Measurements from ENCODE around the gene TMEM117.

- TF ChIP-seq CTCF (IDR thresholded peaks at IDR 0.05; ENCODE audit: low read depth, low read length, poor library complexity, severe bottlenecking) (no peak), EZH2phosphoT487 (IDR thresholded peaks at IDR 0.05; ENCODE audit: borderline replicate concordance, low read length) (no peak)
Observed at GRCh38 chr12:44405297-44405696, 569.4 kb downstream of the TMEM117 start.
